Right ventricle myocardium inferior (tissue), 1 donor: ENCODE measurements around the gene UCKL1. TPM values are rescaled to one million over a fixed set of nuclear protein-coding genes. Genes with fewer than 3 reads are reported as not detected.
"Not testable (repeated sequence)": the region's sequence is repeated elsewhere in the genome, so short reads cannot be mapped to it uniquely, and the experiment has no call there.

Experiments
- ATAC-seq: fragments of 200-7000 bp; cut with Tn5 transposase; one replicate; pipeline ENCODE4 v1.9.1; 2020; ENCODE audit warnings: mild to moderate bottlenecking, moderate library complexity
- DNase-seq: peaks from one replicate; pipeline ENCODE4 v3.0.0; 2021; ENCODE audit errors: missing footprints
- intact Hi-C: fragments of 100-400 bp; cut with DNase I; formaldehyde crosslinking; loops from one replicate; pipeline ENCODE4 v1.11.0; 2022
- total RNA-seq: library from RNA; stranded (reverse); fragmentation: NEBNext Ultra II Directional; extraction: Animal tissue kit (Norgen Biotek cat#: 25700); gene quantifications from one replicate; pipeline ENCODE4 v1.2.1, GENCODE V29; 2021
- donor health status: DM: no; HTN: yes; CAD: no; lungs with severe emphysema.

The UCKL1 gene
- total RNA-seq, 1 donor from 2014 or later, result 52.0 TPM

DNA sequence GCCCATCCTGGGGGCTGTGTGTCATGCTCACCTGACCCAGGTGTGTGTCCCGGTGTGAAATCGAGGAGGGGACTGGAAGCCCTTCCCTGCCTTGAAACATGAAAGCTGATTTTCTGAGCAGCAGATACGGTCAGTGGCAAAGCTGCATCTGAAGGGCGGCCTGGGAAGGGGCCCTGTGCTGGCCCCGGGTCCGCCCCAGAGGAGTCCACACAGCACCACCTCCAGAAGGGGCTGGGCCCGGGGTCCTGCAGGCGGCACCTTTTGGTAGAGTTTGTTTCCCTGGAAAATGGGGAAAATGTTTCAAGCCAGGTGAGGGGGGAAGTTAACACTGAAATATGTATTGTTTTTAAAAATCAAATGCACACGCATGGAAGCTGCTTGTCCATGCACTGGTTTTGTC lies 20.8 kb downstream of the UCKL1 start:
- DNase-seq, result peak; percentile 9
- intact Hi-C loops, result no loop called here

DNA sequence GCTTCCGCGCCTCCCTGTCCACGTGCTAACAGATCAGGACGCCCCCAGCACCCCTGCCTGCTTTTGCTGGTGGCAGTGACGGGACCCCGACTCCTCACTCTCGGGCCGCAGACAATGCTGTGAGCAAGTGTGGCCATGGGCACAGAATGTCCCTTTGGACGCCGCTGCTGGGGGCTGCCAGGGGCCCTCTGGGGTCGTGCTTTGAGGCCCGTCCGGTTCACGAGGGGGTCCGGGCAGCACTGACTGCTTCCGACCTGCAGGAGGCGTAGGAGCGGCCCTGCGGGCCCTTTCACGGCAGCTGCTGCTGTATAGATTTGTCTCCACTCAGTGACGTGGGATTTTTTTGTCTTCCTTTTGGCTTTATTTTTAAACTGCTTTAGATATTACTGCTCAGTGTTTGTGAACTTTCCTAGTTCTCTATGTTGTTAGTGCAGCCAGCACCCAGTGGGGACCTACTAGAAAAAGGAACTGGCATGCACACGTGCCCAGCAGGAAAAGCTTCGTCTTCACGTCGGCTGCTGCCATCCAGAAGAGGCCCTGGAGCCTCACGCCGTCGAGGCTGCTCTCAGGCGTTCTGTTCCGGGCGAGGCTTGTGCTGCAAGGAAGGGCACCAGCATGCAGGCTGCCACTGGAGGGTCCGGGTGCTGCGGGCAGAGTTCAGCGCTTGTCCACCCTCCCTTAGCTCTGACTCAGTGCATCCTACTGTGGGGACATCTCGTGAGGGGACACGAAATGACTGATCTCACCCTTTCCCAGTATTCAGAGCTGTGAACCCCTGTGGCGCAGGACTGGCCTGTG lies 21.7 kb downstream of the UCKL1 start:
- ATAC-seq, result no peak
- intact Hi-C loops, result no loop called here
- DNase-seq, result peak; percentile 17

More for the DNA sequence above, 20.8 kb downstream of the UCKL1 start:
- ATAC-seq, result no peak

DNA sequence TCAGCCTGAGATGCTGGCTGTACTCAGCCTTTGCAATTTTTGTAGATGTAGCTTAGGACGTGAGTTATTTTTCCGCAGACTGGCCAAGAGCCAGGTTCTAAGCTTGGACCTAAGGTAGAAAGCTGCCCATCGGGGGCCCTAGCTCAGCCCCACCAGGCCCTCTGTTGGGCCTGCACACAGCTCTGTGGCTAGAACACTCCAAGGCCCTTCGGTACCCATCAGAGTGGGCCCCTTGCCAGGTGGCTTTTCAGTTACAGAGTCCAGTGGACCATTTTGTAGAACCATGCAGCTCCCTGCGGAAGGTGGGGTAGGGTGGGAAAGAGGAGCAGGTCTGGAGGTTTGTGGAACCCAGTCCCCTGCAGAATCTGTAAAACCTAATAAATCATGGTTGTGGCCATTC lies 22.6 kb downstream of the UCKL1 start:
- peak; percentile 43 for DNase-seq
- intact Hi-C loops, result no loop called here
- no peak for ATAC-seq

GRCh38 chr20:63932606-63933160 lies 23.5 kb downstream of the UCKL1 start:
- peak; percentile 48 for DNase-seq
- no peak for ATAC-seq

GRCh38 chr20:63931735-63932134 lies 24.5 kb downstream of the UCKL1 start:
- DNase-seq (peak; percentile 23), ATAC-seq (no peak)
- intact Hi-C loops, result loop anchor here (1.0 kb wide), 1 partner anchor 20 kb away; no protein-coding TSS in a partner anchor

More at GRCh38 chr20:63932606-63933160, 23.5 kb downstream of the UCKL1 start:
- intact Hi-C loops, result no loop called here

DNA sequence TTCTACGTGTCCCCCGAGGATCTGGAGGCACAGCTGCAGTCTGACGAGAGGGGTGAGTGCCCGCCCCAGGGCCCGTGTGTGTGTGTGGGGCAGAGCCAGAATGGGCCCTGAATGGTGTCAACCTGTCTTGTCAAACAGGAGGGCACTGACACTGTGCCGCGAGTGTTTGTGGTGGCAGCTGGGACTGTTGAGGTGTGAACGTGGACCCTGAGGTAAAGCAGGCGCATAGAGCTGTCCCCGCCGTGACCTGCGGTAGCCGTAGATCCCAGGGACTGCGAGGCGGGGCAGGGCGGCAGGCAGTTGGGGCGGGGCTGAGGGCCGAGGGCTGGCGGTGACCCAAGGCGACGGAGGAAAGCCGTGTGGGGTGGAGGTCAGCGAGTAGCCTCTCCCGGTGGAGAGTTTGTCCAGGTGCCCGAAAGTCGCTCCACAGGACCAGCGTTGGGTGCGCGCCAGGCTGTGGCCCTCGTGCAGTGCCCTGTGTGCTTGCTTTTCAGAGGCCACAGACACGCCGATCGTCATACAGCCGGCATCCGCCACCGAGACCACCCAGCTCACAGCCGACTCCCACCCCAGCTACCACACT lies 25.2 kb downstream of the UCKL1 start:
- intact Hi-C loops, result loop anchor here (1.0 kb wide), 1 partner anchor 20 kb away; no protein-coding TSS in a partner anchor
- DNase-seq (peak; percentile 83), ATAC-seq (peak; percentile 94)

DNA sequence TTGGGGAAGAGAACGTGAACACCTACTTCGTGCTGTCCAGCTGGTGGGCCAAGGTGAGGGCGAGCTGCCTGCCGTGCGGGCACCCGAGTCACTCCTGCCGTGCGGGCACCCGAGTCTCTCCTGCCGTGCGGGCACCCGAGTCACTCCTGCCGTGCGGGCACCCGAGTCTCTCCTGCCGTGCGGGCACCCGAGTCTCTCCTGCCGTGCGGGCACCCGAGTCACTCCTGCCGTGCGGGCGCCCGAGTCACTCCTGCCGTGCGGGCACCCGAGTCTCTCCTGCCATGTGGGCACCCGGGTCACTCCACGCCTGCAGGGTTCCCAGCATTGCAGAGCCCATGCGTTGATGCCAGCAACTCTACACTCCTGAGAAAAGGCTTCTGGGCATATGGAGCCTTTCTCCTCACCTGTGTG lies 26.7 kb downstream of the UCKL1 start:
- ATAC-seq, intact Hi-C loops: not testable (repeated sequence)
- DNase-seq, result peak; percentile 51

DNA sequence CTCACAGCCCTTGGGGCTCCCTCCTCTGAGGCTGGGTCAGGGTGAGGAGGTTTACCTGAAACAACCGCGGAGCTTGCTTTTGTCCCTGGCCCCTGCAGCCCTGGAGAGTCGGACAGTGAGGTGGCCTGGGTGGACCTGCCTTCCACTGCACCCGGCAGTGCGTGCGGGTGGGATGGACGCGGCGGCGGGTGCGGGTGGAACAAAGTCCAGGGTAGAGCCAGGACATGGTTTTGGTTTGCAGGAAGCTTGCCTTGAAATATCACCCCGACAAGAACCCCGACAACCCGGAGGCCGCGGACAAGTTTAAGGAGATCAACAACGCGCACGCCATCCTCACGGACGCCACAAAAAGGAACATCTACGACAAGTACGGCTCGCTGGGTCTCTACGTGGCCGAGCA lies 27.1 kb downstream of the UCKL1 start:
- ATAC-seq (no peak), DNase-seq (peak; percentile 45)
- intact Hi-C loops, result no loop called here

- DNase-seq (no peak), ATAC-seq (no peak)
- intact Hi-C loops, result no loop called here
These were observed 29.9 kb downstream of the UCKL1 start for GRCh38 chr20:63926298-63926697.

DNA sequence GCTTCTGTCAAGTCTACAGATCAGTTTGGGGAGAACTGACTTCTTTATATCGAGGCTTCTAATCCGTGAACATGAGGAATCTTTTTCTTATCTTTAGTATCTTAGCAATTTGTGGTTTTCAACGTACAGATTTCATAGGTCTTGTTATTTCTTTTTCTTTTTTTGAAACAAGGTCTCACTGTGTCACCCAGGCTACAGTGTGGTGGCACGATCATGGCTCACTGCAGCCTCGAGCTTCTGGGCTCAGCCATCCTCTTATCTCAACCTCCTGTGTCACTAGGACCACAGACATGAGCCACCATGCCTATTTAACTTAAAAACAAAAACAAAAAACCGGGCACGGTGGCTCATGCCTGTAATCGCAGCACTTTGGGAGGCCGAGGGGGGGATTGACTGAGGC lies 32.0 kb downstream of the UCKL1 start:
- intact Hi-C loops, result no loop called here
- ATAC-seq (no peak), DNase-seq (peak; percentile 5)

DNA sequence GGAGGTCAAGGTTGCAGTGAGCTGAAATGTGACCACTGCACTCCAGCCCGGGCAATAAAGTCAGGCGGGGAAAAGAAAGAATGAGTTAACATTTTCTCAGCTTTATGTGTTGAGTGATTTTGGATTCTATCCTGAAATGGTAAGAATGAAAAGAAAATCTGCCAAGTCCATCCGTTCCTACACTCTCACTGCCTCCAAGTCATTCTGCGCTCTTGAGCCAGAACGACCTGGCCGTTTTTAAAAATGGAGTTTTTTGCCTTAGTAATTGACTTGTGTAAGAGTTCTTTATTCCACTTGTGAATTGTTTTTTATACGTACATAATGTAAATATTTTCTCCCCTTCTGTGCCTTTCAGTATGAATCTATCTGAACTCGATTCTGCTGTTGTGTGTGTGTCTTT lies 32.6 kb downstream of the UCKL1 start:
- no peak for DNase-seq
- ATAC-seq, result no peak

GRCh38 chr20:63920226-63920625 lies 36.0 kb downstream of the UCKL1 start:
- DNase-seq, result peak; percentile 46
- intact Hi-C loops, result no loop called here

More for the DNA sequence above, 32.6 kb downstream of the UCKL1 start:
- intact Hi-C loops, result no loop called here

GRCh38 chr20:63919130-63919529 lies 37.1 kb downstream of the UCKL1 start:
- peak; percentile 1 for DNase-seq
- ATAC-seq, result no peak
- intact Hi-C loops, result no loop called here

More at GRCh38 chr20:63920226-63920625, 36.0 kb downstream of the UCKL1 start:
- ATAC-seq, result no peak

GRCh38 chr20:63917811-63918210 lies 38.4 kb downstream of the UCKL1 start:
- peak; percentile 66 for DNase-seq
- ATAC-seq, result no peak
- intact Hi-C loops, result no loop called here

- ATAC-seq, intact Hi-C loops: not testable (repeated sequence)
- DNase-seq, result peak; percentile 11
These were observed 39.8 kb downstream of the UCKL1 start for GRCh38 chr20:63916371-63916939.

DNA sequence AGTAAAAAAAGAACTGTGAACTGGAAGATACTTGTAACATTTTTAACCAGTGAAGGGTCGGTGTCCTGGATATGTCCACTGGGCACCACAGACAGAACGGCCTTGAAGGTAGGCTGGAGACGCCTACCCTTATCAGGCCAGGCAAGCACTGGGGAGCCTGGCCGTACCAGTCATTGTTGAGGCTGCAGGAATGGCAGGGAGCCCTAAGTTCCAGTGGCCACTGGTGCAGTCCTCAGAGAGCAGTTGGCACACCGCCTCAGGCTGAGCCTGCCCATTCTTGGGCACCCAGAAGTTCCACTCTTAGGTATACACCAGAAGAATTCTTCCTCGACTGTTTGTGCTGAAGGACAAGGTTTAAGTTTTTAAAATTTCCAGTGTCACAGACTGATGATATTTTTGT lies 40.7 kb downstream of the UCKL1 start:
- peak; percentile 70 for DNase-seq
- ATAC-seq, result peak; percentile 77

DNA sequence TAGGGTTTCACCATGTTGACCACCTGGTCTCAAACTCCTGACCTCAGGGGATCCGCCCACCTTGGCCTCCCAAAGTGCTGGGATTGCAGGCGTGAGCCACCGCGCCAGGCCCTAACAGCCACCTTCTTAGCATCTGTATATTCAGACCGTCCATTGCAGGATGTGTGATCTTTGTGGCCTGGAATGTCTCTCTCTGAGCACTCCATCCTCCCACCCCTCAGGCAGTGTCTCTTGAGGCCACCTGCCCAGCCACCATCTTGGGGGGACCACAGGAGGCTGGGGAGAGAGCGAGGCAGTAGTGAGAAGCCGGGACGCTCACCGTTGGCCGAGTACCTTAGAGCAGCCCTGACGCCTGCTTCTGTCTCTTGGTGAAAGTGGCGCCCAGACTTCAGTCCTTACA lies 42.4 kb downstream of the UCKL1 start:
- DNase-seq (peak; percentile 15), ATAC-seq (no peak)
- intact Hi-C loops, result no loop called here

More for the DNA sequence above, 40.7 kb downstream of the UCKL1 start:
- intact Hi-C loops, result no loop called here

- no peak for ATAC-seq
- no peak for DNase-seq
- intact Hi-C loops, result no loop called here
These were observed 45.0 kb downstream of the UCKL1 start for GRCh38 chr20:63911176-63911575.

GRCh38 chr20:63908008-63908682 lies 48.1 kb downstream of the UCKL1 start:
- no peak for DNase-seq
- intact Hi-C loops, result loop anchor here (2.0 kb wide), 1 partner anchor 65 kb away; no protein-coding TSS in a partner anchor
- no peak for ATAC-seq
